Measurements from ENCODE around the gene GPHA2. TPM values are rescaled to one million over a fixed set of nuclear protein-coding genes. Genes with fewer than 3 reads are reported as not detected.
A peak's percentile ranks its signal among the peaks of the same experiment; 100 is the strongest.
"Not testable (repeated sequence)": the region's sequence is repeated elsewhere in the genome, so short reads cannot be mapped to it uniquely, and the experiment has no call there.

GPHA2 gene, protein sequence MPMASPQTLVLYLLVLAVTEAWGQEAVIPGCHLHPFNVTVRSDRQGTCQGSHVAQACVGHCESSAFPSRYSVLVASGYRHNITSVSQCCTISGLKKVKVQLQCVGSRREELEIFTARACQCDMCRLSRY
- not detected for polyA plus RNA-seq (2013, experiment 1 of 2; ENCODE audit: insufficient read length)
- not detected for polyA plus RNA-seq (2013, experiment 2 of 2; ENCODE audit: insufficient read length)

DNA sequence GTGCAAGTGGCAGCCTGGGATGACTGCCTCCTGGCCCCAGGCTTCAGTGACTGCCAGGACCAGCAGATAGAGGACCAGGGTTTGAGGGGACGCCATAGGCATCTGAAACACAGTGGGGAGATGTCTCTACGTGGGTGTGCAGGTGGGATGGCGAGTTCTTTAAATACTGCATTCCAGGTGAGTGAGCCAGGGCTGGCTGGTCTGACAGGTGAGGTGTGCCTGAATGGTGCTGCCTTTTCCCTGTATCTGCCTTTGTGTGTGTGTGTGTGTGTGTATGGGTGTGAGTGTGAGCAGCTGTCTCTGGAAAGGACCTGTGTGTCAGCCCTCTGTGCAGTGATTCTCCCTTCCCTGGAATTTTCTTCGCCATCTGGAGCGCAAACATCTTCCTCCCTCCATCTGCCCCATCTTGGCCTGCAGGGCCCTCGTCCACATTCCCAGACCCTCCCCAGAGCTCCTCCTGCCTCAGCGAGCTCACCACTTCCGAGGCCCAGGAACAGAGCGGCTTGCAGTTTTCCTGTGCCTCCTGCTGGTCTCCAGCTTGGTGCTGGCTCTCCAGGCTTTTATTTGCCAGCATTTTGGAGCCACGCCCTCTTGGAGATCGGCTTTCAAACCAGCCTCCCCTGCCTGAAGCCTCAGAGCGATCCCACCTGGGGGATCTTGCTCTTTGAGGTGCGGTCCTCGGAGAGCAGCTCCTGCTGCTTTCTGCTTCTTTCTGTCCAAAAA is at the start of gene GPHA2:
Gene GPHA2 (minus strand): TSS at position 535 of the 723 bp plus-strand sequence. CDS start 433 bp downstream, at position 102.
- DNase-seq: peak; percentile 30

DNA sequence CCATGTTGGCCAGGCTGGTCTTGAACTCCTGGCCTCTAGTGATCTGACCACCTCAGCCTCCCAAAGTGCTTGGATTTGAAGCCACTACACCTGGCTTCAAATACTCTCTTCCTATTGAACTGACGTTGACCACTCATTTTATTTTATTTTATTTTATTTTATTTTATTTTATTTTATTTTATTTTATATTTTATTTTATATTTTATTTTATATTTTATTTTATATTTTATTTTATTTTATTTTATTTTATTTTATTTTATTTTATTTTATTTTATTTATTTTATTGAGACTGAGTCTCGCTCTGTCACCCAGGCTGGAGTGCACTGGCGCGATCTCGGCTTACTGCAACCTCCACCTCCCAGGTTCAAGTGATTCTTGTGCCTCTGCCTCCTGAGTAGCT is 47.6 kb upstream of the GPHA2 start:
- DNase-seq: not testable (repeated sequence)

DNA sequence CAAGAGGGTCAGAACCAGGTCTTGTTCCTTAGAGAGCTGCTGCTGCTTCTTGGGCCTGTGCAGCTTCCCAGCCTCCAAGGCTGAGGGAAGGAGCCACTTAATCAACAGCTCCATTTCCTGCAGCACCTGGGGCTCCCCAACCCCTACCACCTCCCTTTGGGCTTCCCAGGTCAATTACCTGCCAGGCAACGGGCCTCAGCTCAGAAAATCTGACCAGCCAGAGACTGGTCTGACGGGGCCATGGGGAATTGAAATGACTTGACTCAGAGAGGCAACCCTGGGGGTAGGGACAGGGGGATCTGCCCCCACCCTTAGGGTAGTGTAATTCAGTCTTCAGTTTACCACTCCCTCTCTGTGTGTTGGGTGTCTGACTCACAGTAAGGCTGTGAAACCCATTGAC is 41.0 kb upstream of the GPHA2 start:
- DNase-seq: no peak

DNA sequence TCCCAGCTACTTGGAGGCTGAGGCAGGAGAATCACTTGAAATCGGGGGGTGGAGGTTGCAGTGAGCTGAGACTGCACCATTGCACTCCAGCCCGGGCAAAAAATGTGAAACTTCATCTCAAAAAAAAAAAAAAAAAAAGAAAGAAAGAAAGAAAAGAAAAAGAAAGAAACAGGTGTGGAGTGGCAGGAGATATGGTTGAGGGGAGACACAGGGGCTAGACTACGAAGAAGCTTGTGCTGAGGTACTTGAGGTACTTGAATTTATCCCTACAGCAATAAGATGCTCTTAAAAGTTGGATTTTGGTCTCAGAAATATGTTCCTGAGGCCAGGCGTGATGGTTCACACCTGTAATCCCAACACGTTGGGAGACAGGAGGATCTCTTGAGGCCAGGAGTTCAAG is 38.4 kb upstream of the GPHA2 start:
- no peak for DNase-seq

DNA sequence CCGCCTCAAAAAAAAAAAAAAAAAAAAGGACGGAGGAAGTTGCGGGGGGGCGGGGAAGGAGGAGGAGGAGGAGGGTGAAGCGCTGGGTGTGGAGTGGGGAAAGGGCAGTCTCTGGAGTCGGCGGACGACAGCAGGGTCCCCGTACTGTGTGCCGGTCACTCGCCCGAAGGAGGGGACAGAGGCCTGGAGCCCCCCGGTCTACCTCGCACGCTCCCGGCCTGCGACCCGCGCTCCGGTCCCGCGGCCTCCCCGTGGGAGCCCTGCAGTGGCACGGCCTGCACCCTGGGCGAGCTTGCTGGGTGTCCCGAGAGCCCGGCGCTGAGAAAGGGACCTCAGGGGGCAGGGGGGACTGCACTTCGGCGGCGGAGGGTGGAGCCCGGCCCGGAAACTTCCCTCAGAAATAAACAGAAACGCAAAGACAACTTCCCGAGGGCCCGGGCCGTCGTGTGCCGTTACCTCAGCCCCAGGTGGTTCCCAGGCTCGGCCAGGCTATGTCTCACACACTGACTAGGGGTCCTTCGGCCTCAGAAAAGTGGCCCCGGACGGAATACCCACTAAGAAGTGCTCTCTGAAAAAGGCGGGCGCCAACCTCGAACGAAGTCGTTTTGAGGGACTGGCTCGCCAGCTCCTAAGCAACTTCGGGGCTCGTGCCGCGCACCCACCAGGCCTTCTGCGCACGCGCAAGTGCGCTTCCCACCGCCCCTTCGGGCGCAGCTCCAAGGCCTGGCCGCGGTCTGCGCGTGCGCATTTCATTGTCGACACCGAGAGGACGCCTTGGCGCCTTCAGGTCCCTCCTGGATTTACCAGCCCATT is 35.9 kb upstream of the GPHA2 start, which contains the start of gene MAJIN:
Gene MAJIN (minus strand): TSS at position 688 of the 813 bp plus-strand sequence. CDS start 12,703 bp downstream, outside the sequence.
- peak; percentile 77 for DNase-seq

DNA sequence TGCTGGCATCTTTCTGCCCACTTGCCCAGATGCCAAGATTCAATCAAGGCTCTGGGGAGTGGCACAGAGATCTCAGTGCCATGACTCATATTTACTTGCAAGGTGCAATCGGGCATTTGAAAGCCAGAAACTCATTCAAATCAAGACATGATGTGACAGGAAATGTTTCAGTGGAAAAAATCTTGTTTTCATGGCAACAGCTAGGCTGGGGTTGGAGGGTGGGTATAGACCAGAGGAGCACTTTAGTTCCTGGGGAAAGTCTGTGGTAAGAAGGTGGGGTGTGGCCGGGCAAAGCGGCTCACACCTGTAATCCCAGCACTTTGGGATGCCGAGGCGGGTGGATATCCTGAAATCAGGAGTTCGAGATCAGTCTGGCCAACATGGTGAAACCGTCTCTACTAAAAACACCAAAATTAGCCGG is 35.0 kb upstream of the GPHA2 start:
- no peak for DNase-seq

DNA sequence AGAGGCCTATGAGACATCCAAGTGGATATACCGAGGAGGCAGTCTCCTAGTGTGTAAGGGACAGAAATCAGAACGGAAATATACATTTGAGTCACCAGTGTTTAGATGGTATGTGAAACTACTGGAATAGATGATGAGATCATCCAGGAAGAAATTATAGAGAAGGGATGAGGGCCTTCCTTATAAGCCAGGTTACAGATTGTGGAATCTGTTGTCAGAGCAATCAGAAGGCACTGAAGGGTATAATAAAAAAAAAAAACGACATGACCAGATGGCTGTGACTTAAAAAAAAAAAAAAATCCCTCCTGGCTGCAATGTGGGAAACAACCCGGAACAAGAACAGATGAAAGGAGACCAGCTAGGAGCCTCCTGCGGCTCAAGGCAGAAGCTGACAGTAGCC is 33.5 kb upstream of the GPHA2 start:
- DNase-seq: peak; percentile 68

DNA sequence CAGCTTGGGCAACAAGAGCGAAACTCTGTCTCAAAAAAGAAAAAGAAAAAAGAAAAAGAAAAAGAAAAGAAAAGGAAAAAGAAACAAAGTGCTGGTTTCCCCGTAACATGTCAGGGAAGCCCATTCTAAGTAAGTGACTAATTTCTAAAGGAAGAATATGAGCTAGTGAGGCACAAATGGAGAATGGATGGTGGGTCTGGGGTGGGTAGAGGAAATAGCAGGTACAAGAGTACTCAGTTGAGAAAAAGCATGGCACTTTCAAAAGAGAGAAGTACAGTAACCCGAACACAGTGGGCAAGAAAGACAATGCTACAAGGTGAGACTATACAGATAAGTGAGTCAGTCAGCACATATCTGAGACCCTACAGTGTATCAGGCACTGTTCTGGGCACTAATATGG is 31.7 kb upstream of the GPHA2 start:
- DNase-seq: no peak

DNA sequence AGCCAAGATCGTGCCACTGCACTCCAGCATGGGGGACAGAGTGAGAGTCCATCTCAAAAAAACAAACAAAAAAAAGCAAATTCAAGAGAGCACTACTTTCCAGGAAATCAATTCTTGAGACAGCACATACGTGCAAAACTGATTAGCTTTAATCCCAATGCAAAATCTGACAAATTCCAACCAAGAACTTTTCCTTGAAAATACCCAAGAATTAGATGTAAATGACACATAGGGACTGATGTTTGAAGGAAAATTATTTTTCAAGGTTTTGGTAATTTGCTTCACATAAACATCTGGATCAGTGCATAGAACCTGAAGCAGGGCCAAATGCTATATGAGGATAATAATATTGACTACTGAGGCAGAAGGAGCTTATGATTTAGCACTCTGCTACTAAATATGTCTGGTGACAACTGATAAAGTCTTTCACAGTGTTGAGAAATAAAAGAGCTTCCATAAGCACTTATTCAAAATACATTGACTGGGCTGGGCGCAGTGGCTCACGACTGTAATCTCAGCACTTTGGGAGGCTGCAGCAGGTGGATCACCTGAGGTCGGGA is 27.5 kb upstream of the GPHA2 start:
- DNase-seq: no peak

DNA sequence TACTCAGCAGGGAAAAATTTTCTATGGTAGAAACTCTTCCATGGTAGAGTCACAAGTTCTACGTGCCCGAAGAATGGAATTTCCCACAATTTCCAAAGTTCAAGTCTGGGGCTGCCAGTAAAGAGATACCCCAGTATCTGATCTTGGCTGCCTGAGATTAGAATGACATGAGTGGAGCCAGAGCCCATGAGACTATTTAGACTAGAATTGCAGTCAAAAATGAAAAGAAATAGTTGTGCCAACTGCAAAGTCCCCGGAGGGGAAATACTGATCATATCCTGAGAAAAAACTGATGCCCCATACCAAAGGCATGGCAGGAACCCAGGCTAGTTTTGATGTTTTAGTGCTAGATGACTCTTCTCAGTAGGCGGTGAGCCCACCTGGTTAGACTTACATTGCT is 25.0 kb upstream of the GPHA2 start:
- DNase-seq: no peak

DNA sequence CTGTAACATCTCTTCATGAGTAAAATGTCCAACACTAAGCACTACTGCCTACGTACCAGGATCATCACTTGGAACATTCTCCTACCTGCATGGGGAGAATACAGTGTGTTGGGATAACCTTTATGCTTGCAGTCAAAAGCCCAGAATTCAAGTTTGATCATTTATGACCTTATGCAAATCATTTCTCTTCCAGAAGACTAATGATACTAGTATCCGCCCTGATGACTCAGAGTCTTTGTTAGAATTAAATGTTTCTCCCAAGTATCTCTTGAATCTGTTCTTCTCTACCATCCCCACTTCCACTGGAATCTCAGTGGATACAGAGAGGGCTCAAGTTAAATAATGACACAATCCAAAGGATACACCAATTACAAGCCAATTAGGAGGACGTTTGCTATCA is 23.8 kb upstream of the GPHA2 start:
- no peak for DNase-seq

DNA sequence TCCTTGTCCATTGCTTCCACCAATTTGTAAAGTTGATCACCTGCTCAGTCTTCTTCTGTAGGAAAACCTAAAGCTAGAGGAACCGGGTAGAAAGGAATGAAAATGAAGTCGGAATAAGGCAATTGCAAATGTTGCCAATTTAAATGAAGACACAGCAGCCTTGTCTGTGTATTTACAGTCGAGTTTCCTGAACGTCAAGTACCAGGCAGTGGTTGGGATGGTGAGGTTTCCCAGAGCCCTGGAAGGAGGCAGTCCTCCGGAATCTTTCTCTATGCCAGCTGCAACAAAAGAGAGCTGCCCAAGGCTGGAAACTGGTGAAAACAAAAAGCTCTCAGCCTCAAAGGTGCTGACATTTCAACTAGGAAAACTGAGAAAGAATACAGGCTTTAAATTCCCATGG is 18.5 kb upstream of the GPHA2 start:
- DNase-seq: no peak

DNA sequence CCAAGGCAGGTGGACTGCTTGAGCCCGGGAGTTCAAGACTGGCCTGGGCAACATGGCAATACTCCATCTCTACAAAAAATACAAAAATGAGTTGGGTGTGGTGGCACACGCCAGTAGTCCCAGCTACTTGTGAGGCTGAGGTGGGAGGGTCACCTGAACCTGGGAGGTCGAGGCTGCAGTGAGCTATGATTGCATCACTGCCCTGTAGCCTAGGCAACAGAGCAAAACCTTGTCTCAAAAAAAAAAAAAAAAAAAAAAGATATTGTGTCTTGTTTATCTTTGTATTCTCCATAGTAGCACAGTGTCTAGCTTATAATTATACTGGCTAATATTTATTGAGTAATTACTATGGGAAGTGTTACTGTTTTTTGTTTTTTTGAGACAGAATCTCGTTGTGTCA is 15.8 kb upstream of the GPHA2 start:
- DNase-seq: no peak

DNA sequence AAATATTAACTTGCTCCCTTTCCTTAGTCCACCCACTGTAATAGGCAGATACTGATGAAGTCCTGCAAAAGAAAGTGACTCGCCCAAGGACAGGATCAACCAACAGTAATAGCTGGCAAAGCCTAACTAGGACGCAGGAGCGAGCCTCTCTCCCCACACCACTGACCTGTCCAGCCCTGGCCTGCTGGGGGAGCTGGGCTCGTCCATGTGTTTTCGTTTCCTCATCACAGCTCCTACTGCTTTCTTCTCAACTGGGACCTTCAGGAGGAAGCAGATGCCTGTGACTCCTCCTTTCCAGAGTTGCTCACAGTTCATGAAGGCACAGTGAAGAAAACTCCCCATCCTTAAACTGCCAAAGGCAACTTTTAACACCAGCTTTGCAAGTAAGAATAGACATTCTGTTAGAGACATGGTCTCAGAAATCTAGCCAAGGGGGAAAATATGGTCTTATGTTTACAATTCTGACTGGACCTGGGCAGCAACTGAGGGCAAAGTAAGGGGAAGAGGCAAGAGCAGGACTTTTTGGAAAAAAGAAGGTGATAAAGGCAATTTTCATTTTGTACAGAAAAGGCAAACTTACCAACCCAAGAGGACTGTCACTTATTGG is 11.6 kb upstream of the GPHA2 start:
- DNase-seq: no peak

DNA sequence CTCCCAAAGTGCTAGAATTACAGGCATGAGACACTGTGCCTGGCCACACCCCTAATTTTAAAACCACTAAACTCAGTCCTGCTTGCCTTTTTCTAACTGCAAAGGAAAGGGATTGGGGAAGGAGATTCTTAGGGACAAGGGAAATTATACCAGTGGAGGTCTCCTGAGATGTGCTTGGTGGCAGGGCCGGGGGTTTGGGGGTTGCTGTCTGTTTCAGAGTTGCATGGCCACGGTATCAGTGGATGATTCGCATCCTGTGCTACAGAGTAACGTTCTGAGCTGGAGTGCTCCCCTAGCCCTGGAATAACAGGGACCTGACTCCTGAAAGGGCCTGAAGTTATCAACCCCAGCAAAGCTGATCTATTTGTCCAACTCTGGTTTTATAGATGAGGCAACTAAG is 846 bp upstream of the GPHA2 start:
- DNase-seq: no peak

DNA sequence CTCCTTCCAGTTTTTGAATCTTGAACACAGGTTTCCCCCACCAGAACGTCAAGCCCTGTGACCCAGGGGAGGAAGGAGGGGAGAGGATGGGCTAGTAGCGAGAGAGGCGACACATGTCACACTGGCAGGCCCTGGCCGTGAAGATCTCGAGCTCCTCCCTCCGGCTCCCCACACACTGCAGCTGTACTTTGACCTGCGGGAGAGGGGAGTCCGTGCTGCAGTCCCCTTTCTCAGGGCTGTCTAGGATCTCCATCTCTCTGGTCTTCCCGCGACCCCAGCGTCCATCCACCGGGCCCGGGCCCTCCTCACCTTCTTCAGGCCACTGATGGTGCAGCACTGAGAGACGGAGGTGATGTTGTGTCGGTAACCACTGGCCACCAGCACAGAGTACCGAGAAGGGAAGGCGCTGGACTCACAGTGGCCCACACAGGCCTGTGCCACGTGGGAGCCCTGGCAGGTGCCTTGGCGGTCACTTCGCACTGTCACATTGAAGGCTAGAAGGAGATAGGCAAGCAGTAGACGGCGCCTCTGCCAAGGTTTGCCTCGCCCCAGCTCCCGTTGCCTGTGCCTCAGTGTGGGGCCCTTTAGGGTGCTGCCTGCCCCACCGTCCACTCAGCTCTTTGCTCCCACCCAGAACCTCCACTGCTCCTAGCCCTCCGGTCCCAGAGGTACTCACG is 873 bp downstream of the GPHA2 start:
- DNase-seq: no peak

DNA sequence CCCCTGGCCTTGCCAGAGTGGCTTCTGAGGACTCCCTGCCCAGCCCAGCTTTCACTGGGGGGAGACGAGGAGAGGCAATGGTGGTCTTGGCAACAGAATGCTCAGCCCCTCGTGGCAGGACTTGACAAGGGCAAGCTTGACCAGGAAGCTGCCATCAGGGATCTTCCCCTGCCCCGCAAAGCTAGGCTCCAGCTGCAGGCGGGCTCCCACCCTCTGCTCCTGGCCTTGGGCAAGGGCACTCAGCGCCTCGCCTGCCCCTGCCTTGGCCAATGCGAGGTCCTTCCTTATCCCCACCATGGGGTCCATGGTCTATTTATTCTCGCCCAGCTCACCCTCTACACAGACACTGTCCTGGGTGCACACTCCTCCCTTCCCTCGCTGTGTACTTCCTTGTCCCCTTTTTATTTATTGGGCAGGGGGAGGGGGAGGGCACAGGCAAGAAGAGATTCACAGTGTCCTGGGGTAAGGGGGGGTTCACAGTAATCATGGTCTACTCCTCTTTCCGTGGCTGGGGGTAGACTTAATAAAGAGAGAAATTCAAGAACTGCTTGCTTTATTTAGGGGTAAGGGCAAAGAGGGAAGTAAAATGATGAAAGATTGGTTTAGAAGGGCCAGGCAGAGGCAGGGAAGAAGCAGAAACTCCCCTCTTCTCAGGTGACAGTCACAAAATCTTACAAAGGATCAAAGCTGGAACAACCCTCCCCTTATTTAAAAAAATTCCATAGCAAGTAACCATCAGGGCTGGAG is 1.6 kb downstream of the GPHA2 start:
- no peak for DNase-seq

DNA sequence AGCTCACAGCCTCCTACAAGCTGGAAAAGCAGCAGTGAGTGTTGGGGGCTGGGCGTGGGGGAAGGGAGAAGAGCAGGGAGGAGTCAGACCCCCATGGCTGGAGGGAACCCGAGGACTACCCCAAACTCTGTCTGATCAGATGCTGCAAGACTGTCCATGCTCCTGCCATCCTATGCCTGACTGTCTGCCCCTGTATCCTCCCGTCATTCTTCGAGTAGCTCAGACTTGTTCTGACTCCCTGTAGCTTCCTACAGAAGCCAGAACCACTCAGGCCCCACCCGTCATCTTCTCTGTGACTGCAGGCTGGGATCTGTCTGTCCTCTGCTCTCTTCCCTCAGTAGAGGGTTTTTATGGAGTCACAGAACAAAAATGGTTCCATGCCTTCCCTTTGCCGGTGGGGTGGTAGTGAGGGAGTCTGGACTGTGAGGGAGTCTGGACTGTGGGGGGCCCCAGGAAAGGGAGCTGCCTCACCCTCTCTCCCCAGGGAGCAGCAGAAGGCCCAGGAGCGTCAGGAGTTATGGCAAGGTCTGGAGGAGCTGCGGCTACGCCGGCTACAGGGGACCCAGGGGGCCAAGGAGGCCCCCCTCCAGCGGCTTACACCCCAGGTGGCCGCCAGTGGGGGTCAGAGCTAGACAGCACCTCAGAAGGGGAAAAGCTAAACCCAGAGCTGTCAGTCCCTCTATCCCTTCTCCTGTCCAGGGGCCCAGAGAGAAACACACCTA is 2.3 kb downstream of the GPHA2 start:
- DNase-seq: no peak

DNA sequence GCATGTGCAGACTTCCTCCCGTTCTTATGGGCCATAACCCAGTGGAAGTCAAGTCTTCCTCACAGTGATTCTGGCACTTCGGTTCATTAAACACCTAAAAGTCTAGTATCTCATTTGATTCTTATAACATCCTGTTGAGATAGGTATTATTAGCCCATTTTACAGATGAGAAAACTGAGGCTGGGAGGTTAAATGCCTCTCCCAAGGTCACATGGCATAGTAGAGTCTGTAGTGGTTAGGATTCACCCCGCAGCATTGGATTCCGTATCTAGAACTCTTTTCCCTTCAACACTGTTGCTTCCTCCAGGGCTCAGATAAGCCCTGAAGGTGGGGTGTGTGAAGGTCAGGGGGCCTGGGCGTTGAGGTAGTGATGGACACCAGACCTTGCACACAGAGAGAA is 3.4 kb downstream of the GPHA2 start:
- DNase-seq: no peak

DNA sequence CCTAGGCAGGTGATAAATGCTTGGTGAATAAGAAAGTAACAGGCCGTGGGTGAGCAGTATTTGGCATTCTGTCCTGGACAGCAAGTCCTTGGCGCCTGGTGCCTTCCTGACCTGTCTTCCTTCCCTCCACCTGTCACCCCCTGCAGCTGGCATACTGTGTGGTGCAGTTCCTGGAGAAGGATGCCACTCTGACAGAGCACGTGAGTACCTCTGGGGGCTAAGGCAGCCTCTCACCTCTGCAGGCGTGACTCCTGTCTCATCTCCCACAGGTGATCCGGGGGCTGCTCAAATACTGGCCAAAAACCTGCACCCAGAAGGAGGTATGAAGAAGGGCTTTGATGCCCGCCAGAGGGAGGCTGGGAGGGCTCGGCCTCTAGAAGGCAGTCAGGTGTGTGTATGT is 4.4 kb downstream of the GPHA2 start:
- DNase-seq: no peak

DNA sequence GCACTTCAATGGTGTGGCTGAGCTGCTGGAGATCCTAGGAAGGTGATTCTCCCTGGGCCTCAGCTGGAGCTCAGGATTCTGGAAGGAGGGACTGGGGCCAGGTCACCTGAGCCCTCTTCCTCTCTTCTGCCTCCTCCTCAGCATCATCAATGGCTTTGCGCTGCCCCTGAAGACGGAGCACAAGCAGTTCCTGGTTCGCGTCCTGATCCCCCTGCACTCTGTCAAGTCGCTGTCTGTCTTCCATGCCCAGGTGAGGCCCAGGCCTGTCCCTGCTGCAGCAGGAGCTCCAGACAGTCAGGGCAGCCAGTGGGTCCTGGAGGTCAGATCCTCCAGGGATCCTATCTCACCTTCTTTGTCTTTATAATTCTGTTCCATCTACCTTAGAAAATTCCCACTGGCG is 5.4 kb downstream of the GPHA2 start:
- no peak for DNase-seq
